Activated B cell treated with CpG ODN at 0.5 μM for 24 hours (primary cell): ENCODE results near the gene PI4KA. TPM values are rescaled to one million over a fixed set of nuclear protein-coding genes. Genes with fewer than 3 reads are reported as not detected.

Source experiments
- ATAC-seq: fragments of 200-7000 bp; cut with Tn5 transposase; one replicate; pipeline ENCODE4 v1.10.0; 2021; ENCODE audit warnings: low read depth, mild to moderate bottlenecking, moderate library complexity
- CTCF ChIA-PET: fragments of 350-600 bp; sonication (Branson Sonifier 250); formaldehyde crosslinking; loops from one replicate; lab custom pipeline; 2021; ENCODE audit warnings: antibody characterized with exemption; lab: Charles Lee
- POLR2A ChIA-PET: fragments of 350-600 bp; sonication (Branson Sonifier 250); formaldehyde crosslinking; loops from one replicate; lab custom pipeline; 2021; ENCODE audit warnings: antibody characterized with exemption; lab: Charles Lee
- DNase-seq: peaks from one replicate; pipeline ENCODE4 v3.0.0; 2022
- H3K27ac Mint-ChIP-seq: one replicate; pipeline ENCODE4 v1.8.0; 2020; ENCODE audit warnings: mixed read lengths
- H3K27me3 Mint-ChIP-seq: one replicate; pipeline ENCODE4 v1.8.0; 2021; ENCODE audit warnings: mixed read lengths
- H3K36me3 Mint-ChIP-seq: one replicate; pipeline ENCODE4 v1.8.0; 2021; ENCODE audit warnings: low read depth, mixed read lengths
- H3K4me1 Mint-ChIP-seq: one replicate; pipeline ENCODE4 v1.8.0; 2021; ENCODE audit warnings: mixed read lengths
- H3K4me3 Mint-ChIP-seq: one replicate; pipeline ENCODE4 v1.8.0; 2020; ENCODE audit warnings: mild to moderate bottlenecking, mixed read lengths
- H3K9me3 Mint-ChIP-seq: one replicate; pipeline ENCODE4 v1.8.0; 2020; ENCODE audit warnings: mixed read lengths
- CTCF ChIP-seq: fragments of 200-600 bp; IDR thresholded peaks from one replicate; pipeline ENCODE4 v1.8.0; 2022; ENCODE audit warnings: antibody characterized with exemption, mild to moderate bottlenecking
- intact Hi-C: fragments of 100-400 bp; cut with micrococcal nuclease; formaldehyde crosslinking; loops from one replicate; pipeline ENCODE4 v1.15.1; 2024
- total RNA-seq: library from RNA; stranded (reverse); gene quantifications from 2 replicates; pipeline ENCODE4 v1.2.3, GENCODE V29; 2022

The PI4KA gene
- total RNA-seq, 1 donor from 2014 or later: 114 TPM

GRCh38 chr22:20815477-20816050, 43.0 kb downstream of the PI4KA start:
- no peaks in the 10 kb centered on the region for H3K4me1 Mint-ChIP-seq
- ChIA-PET POLR2A (no interaction called here), CTCF (no interaction called here)
- no peak for ATAC-seq
- no peak overlapping the region for H3K4me3 Mint-ChIP-seq
- no peak for DNase-seq
- no peaks in the 10 kb centered on the region for H3K9me3 Mint-ChIP-seq
- no peak for TF ChIP-seq CTCF
- intact Hi-C loops: no loop called here
- H3K27me3 Mint-ChIP-seq: no peaks in the 10 kb centered on the region
- H3K36me3 Mint-ChIP-seq: peaks cover 81% of the 10 kb centered on the region
- no peak overlapping the region for H3K27ac Mint-ChIP-seq

- intact Hi-C loops: no loop called here
- Mint-ChIP-seq H3K36me3 (peaks cover 81% of the 10 kb centered on the region), H3K4me1 (peaks cover 3% of the 10 kb centered on the region), H3K9me3 (no peaks in the 10 kb centered on the region), H3K4me3 (no peak overlapping the region), H3K27me3 (no peaks in the 10 kb centered on the region), H3K27ac (no peak overlapping the region)
- CTCF ChIA-PET: interaction anchor here (1.5 kb wide), 1 partner anchor 30 kb away, joined by 3 read pairs; no protein-coding TSS in a partner anchor
- no peak for DNase-seq
- TF ChIP-seq CTCF: no peak
- no peak for ATAC-seq
- POLR2A ChIA-PET: no interaction called here
Measured at GRCh38 chr22:20814221-20814808, 44.3 kb downstream of the PI4KA start.

DNA sequence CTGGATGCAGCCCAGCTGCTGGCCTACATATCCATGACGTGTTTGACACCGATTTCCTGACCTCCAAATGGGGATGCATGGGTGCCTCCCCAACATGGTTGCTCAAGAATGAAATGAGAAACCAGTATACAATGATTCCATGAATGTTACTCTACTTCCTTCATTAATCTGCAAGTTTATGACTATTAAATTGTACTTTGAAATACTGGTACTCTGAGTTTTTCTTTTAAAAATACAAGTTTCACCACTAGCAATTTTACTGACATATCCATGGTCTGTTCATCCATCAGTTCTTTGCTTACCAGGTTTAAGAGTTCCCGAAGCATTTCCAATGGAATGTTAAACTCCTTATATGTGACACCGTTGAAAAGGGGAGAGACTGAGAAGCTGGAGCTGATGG, 45.6 kb downstream of the PI4KA start:
- ChIA-PET CTCF (interaction anchor here (1.5 kb wide), 1 partner anchor 28 kb away, joined by 3 read pairs; no protein-coding TSS in a partner anchor), POLR2A (no interaction called here)
- no peaks in the 10 kb centered on the region for H3K27me3 Mint-ChIP-seq
- no peak for TF ChIP-seq CTCF
- H3K9me3 Mint-ChIP-seq: no peaks in the 10 kb centered on the region
- ATAC-seq: no peak
- H3K27ac Mint-ChIP-seq: no peak overlapping the region
- H3K36me3 Mint-ChIP-seq: peaks cover 79% of the 10 kb centered on the region
- H3K4me1 Mint-ChIP-seq: peaks cover 10% of the 10 kb centered on the region
- intact Hi-C loops: no loop called here
- no peak overlapping the region for H3K4me3 Mint-ChIP-seq
- no peak for DNase-seq

DNA sequence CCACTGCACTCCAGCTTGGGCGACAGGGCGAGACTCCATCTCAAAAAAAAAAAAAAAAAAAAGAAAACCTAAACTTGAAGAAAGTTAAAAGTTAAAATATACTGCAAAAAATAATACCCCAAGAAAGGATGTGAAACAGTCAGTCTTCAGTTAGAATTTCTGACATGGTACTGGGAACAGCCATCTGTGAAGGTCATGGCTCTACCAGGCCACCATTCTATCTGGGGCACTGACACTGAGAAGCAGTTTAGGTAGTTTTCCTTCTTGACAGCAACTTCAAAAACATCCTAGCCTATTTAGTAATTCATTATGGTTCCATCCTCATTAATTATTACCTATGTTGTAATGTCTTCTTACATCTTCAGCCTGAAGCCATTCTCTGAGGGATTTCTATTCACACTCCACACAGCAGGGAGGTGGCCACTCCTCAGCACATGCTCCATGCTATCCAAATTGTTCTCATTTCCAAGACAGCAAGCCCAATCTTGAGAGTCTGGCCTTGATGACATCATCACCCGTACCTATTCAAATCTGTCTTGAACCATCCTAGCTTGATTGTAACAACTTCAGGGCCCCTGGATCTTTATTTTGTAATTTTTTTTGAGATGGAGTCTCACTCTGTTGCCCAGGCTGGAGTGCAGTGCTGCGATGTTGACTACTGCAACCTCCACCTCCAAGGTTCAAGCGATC, 46.5 kb downstream of the PI4KA start:
- peaks cover 10% of the 10 kb centered on the region for H3K4me1 Mint-ChIP-seq
- no peaks in the 10 kb centered on the region for H3K27me3 Mint-ChIP-seq
- DNase-seq: no peak
- H3K9me3 Mint-ChIP-seq: no peaks in the 10 kb centered on the region
- ATAC-seq: no peak
- no peak overlapping the region for H3K27ac Mint-ChIP-seq
- peaks cover 82% of the 10 kb centered on the region for H3K36me3 Mint-ChIP-seq
- intact Hi-C loops: no loop called here
- H3K4me3 Mint-ChIP-seq: no peak overlapping the region
- CTCF ChIA-PET: no interaction called here
- no peak for TF ChIP-seq CTCF
- POLR2A ChIA-PET: no interaction called here

- CTCF ChIA-PET: no interaction called here
- H3K4me3 Mint-ChIP-seq: no peak overlapping the region
- H3K4me1 Mint-ChIP-seq: peaks cover 10% of the 10 kb centered on the region
- no peaks in the 10 kb centered on the region for H3K9me3 Mint-ChIP-seq
- ATAC-seq (no peak), DNase-seq (no peak)
- POLR2A ChIA-PET: no interaction called here
- no peak for TF ChIP-seq CTCF
- intact Hi-C loops: no loop called here
- H3K36me3 Mint-ChIP-seq: peaks cover 80% of the 10 kb centered on the region
- H3K27ac Mint-ChIP-seq: no peak overlapping the region
- no peaks in the 10 kb centered on the region for H3K27me3 Mint-ChIP-seq
Measured at GRCh38 chr22:20811171-20811570, 47.4 kb downstream of the PI4KA start.
